Esophagus (tissue), 2 donors: ENCODE measurements around the gene TGM3. TPM values are rescaled to one million over a fixed set of nuclear protein-coding genes. Genes with fewer than 3 reads are reported as not detected.

Experiments used
- H3K27ac ChIP-seq, 2 donors: one replicate each; pipeline ENCODE4 v1.5.1; 2013; ENCODE audit warnings: low read depth in 2 of 2, mild to moderate bottlenecking in 2 of 2, inconsistent platforms in 1 of 2, low read length in 1 of 2, moderate library complexity in 1 of 2
- H3K27me3 ChIP-seq, 2 donors: one replicate each; pipeline ENCODE4 v1.6.1; 2013; ENCODE audit warnings: low read length in 2 of 2, control low read depth in 1 of 2, mild to moderate bottlenecking in 1 of 2; ENCODE audit not compliant: insufficient read depth in 2 of 2, control insufficient read depth in 1 of 2
- H3K36me3 ChIP-seq, 2 donors: one replicate each; pipeline ENCODE4 v1.6.1; 2013; ENCODE audit warnings: low read length in 1 of 2; ENCODE audit not compliant: control insufficient read depth in 2 of 2, insufficient read depth in 2 of 2
- H3K4me1 ChIP-seq, 2 donors: one replicate each; pipeline ENCODE4 v1.6.1; 2013; ENCODE audit warnings: low read length in 1 of 2; ENCODE audit not compliant: control insufficient read depth in 2 of 2, insufficient read depth in 2 of 2
- H3K4me3 ChIP-seq, 2 donors: one replicate each; pipeline ENCODE4 v1.5.1; 2013; ENCODE audit warnings: low read length in 2 of 2, mild to moderate bottlenecking in 2 of 2, low read depth in 1 of 2, moderate library complexity in 1 of 2
- H3K9me3 ChIP-seq, 2 donors: one replicate each; pipeline ENCODE4 v1.6.1; 2013; ENCODE audit warnings: mild to moderate bottlenecking in 2 of 2, low read depth in 1 of 2, low read length in 1 of 2, moderate library complexity in 1 of 2; ENCODE audit not compliant: control insufficient read depth in 2 of 2, insufficient read depth in 1 of 2
- WGBS, 2 donors: extraction: QIAGEN DNeasy Blood & Tissue Kit; methylation state at CpG; one replicate each; pipeline ENCODE4 v1.1.7; 2013; 5-methylcytosine and 5-hydroxymethylcytosine counted together
- polyA plus RNA-seq, 2 donors: library from polyadenylated mRNA; stranded (reverse); fragments of 200-250 nt; gene quantifications; one replicate each; pipeline ENCODE4 v1.2.3, GENCODE V29; 2013
- donor health status: healthy with polysubstance abuse.
- donor health status: Bipolar disorder and iron deficiency.

The TGM3 gene, protein sequence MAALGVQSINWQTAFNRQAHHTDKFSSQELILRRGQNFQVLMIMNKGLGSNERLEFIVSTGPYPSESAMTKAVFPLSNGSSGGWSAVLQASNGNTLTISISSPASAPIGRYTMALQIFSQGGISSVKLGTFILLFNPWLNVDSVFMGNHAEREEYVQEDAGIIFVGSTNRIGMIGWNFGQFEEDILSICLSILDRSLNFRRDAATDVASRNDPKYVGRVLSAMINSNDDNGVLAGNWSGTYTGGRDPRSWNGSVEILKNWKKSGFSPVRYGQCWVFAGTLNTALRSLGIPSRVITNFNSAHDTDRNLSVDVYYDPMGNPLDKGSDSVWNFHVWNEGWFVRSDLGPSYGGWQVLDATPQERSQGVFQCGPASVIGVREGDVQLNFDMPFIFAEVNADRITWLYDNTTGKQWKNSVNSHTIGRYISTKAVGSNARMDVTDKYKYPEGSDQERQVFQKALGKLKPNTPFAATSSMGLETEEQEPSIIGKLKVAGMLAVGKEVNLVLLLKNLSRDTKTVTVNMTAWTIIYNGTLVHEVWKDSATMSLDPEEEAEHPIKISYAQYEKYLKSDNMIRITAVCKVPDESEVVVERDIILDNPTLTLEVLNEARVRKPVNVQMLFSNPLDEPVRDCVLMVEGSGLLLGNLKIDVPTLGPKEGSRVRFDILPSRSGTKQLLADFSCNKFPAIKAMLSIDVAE
- 1,000 to 10,000 TPM; 1,528 to 2,175 TPM for polyA plus RNA-seq

GRCh38 chr20:2295886-2296515, at the start of gene TGM3:
TGM3 (plus strand) TSS chr20:2296001; CDS start chr20:2296064, 63 bp downstream.
- peak within 1 kb of the TSS; percentile 43 to 57 for H3K4me3 ChIP-seq
- peaks cover 0 to 4% of the 10 kb centered on the region in 2 donors for H3K4me1 ChIP-seq
- WGBS, 2 donors, result 56 to 59% methylated on average over 13 of the region's 13 CpGs

DNA sequence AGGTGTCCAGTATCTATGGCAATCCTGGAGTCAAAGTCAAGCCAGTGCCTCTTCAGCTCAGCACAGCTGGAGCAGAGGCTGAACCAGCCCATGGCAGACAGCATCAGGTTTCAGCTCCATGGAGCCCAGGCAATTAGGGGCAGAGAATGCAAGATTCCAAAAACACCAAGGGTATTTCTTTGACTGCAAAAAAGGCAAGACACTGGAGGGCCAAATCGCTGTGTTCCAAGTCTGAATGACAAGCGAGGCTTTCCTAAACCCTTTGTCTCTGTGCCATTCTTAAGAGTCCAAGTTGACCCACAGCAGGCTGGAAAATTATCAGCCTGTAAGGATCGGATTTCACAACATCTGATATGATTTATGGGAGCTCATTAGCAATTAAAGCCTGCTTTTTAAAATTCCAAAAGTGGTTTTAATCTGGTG, 49.7 kb upstream of the TGM3 start:
- 45 to 50% methylated on average over 3 of the region's 3 CpGs for WGBS, 2 donors
- no peaks in the 10 kb centered on the region for H3K27me3 ChIP-seq
- no peak overlapping the region for H3K4me3 ChIP-seq
- H3K4me1 ChIP-seq, result no peaks in the 10 kb centered on the region
- no peak overlapping the region for H3K27ac ChIP-seq
- no peaks in the 10 kb centered on the region for H3K36me3 ChIP-seq
- H3K9me3 ChIP-seq, result no peaks in the 10 kb centered on the region

More at GRCh38 chr20:2295886-2296515, at the start of gene TGM3:
- Histone ChIP-seq H3K36me3 (no peaks in the 10 kb centered on the region), H3K27ac (peak within 1 kb of the TSS; percentile 45 to 88), H3K9me3 (no peaks in the 10 kb centered on the region), H3K27me3 (no peaks in the 10 kb centered on the region)

- Histone ChIP-seq H3K27ac (no peak overlapping the region), H3K4me3 (no peak overlapping the region), H3K4me1 (no peaks in the 10 kb centered on the region), H3K27me3 (no peaks in the 10 kb centered on the region), H3K9me3 (no peaks in the 10 kb centered on the region), H3K36me3 (no peaks in the 10 kb centered on the region)
- WGBS, 2 donors, result 93% methylated on average over 5 of the region's 5 CpGs
Observed at GRCh38 chr20:2248837-2249236, 47.0 kb upstream of the TGM3 start.

DNA sequence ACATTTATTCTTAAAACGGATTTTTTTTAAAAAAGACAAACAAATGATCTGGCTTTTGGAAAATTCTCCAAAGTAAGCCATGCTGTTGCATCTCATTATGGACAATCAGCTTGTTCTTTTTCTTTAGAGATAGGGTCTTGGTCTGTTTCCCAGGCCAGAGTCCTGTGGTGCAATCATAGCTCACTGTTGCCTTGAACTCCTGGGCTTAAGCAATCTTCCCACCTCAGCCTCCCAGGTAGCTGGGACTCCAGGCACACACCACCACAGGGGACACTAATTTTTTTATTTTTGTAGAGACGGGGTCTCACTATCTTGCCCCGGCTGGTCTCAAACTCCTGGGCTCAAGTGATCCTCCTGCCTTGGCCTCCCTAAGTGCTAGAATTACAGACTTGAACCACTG, 45.9 kb upstream of the TGM3 start:
- Histone ChIP-seq H3K4me1 (no peaks in the 10 kb centered on the region), H3K27ac (no peak overlapping the region), H3K27me3 (no peaks in the 10 kb centered on the region), H3K4me3 (no peak overlapping the region), H3K36me3 (no peaks in the 10 kb centered on the region), H3K9me3 (no peaks in the 10 kb centered on the region)
- WGBS, 2 donors, result 77 to 81% methylated on average over 3 of the region's 3 CpGs

DNA sequence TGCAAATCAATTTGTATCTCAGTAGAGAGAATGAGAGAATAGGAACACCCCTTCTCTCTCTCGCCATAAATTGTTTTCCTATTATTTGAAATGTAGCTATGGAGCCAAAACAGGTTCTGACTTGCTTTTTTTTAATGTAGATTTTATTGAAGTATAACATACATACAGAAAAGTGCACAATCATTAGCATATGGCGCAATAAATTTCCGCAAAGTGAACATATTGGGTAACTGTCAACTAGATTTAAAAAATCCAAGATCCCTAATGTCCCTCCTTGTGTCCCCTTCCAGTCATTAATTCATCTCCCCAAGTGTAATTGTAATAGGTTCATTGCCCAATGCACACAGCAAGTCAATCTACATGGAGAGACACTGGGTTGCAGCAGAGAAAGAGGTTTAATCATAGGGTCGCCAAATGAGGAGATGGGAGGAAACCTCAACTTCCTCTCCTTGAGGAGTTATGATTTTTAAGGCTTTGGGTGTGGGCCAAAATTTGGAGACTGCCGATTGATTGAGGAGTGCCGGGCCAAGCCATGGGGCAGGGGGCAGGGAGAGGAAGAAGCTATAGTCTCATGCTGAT, 43.3 kb upstream of the TGM3 start:
- WGBS, 2 donors, result 64 to 74% methylated on average over 6 of the region's 6 CpGs
- Histone ChIP-seq H3K36me3 (no peaks in the 10 kb centered on the region), H3K9me3 (peaks cover 0 to 4% of the 10 kb centered on the region in 2 donors), H3K27ac (no peak overlapping the region), H3K4me3 (no peak overlapping the region), H3K4me1 (peaks cover 0 to 6% of the 10 kb centered on the region in 2 donors), H3K27me3 (no peaks in the 10 kb centered on the region)

DNA sequence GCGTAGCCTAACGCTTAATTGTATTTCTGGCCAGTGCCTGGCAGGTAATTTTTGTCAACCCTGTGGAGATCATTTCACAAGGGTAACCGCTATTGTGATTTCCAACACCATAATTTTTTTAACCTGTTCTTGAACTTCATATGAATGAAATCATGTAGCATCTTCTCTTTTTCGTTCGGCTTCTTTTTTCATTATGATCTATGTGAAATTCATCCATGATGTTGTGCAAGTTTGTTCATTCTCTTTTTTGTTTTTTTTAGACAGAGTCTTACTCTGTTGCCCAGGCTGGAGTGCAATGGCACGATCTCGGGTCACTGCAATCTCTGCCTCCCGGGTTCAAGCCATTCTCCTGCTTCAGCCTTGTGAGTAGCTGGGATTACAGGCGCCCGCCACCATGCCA, 42.5 kb upstream of the TGM3 start:
- Histone ChIP-seq H3K27ac (no peak overlapping the region), H3K27me3 (no peaks in the 10 kb centered on the region), H3K4me1 (peaks cover 0 to 6% of the 10 kb centered on the region in 2 donors), H3K9me3 (peaks cover 0 to 4% of the 10 kb centered on the region in 2 donors), H3K4me3 (no peak overlapping the region), H3K36me3 (no peaks in the 10 kb centered on the region)
- WGBS, 2 donors, result 89 to 95% methylated on average over 10 of the region's 10 CpGs

DNA sequence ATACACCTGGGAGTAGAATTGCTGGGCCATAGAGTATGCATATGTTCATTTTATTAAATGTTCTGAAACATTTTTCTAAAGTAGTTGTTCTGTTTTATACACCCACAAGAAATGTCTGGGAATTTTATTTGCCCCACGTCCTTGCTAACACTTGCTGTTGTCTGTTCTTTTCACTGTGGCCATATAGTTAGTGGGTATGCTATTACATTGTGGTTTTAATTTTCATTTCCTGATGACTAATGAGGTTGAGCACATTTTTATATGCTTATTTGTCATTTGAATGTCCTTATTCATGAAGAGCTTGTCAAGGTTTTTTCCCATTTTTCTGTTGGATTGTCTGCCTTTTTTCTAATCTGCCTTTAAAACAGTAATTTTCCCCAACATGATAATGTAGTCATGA, 41.5 kb upstream of the TGM3 start:
- WGBS, 2 donors, result 74 to 85% methylated on average over 1 of the region's 1 CpG
- H3K4me1 ChIP-seq, result peaks cover 0 to 6% of the 10 kb centered on the region in 2 donors
- H3K36me3 ChIP-seq, result no peaks in the 10 kb centered on the region
- no peaks in the 10 kb centered on the region for H3K27me3 ChIP-seq
- H3K9me3 ChIP-seq, result peaks cover 0 to 4% of the 10 kb centered on the region in 2 donors
- H3K4me3 ChIP-seq, result no peak overlapping the region
- H3K27ac ChIP-seq, result no peak overlapping the region

DNA sequence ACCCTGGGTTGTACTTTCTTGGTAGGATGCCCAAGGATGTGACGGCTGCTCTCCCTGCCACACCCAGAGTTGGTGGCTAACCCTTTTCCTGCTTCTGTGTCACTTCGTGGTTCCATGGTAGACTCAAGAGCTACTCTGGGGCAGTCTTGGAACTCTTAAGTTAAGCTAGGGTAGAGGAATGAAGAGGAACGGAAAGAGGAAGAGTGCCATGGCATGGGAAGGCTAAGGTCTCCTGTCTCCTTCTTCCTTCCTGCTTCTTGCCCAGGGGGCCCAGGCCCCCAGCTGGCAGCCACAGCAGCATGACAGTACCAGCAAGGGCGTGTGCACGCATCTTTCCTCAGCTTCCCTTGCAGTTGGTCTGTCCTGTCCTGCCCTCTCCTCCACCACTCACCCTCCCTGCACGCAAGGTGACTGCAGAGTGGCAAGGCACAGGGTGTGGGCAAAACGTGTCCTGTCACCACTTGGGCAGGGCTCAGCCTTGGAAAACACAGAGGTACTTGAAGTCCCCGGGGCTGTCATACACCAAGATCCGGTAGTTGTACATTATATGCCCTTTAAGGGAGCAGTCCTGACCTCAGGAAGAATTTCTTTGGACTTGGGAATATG, 39.8 kb upstream of the TGM3 start:
- Histone ChIP-seq H3K4me1 (peaks cover 4 to 6% of the 10 kb centered on the region in 2 donors), H3K27ac (peak overlapping the region; percentile 80 to 91), H3K9me3 (peaks cover 0 to 4% of the 10 kb centered on the region in 2 donors), H3K27me3 (no peaks in the 10 kb centered on the region), H3K36me3 (no peaks in the 10 kb centered on the region), H3K4me3 (no peak overlapping the region)
- 61 to 65% methylated on average over 9 of the region's 9 CpGs for WGBS, 2 donors

DNA sequence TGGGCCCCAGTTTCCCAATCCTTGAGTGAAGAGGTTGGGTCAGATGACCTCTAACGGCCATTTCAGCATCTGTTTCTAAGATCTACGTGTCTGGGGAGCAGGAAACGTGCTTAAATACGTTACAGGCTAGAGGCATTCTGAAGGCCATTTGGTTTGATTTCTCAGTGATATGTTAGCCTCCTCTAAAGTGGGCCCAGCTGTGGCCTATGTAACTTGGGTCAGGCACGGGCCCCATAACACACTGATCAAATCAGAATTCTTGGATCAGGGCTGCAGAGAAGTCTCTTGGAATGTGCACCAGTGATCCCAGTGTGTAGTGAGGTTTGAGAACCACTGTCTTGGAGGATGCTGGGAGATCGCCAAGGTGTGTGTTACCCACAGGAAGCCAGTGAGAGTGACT, 36.1 kb upstream of the TGM3 start:
- WGBS, 2 donors, result 78 to 82% methylated on average over 6 of the region's 6 CpGs
- peaks cover 0 to 4% of the 10 kb centered on the region in 2 donors for H3K9me3 ChIP-seq
- H3K4me1 ChIP-seq, result peaks cover 4 to 6% of the 10 kb centered on the region in 2 donors
- no peak overlapping the region for H3K4me3 ChIP-seq
- no peaks in the 10 kb centered on the region for H3K36me3 ChIP-seq
- peak overlapping the region in 1 of 2 donors; percentile 84 for H3K27ac ChIP-seq
- no peaks in the 10 kb centered on the region for H3K27me3 ChIP-seq
